HEK293 (cell line): ENCODE data around the gene SRRM5.

ENCODE experiments used
- HIC1 ChIP-seq: fragments of 450-650 bp; formaldehyde crosslinking; IDR thresholded peaks from 2 replicates; pipeline ENCODE4 v1.5.1; 2016; ENCODE audit warnings: missing biosample characterization, missing genetic modification characterization
- REST ChIP-seq: fragments of 450-650 bp; formaldehyde crosslinking; IDR thresholded peaks from 2 replicates; pipeline ENCODE4 v1.5.1; 2016; ENCODE audit warnings: missing biosample characterization, missing genetic modification characterization
- SP7 ChIP-seq: fragments of 450-650 bp; formaldehyde crosslinking; IDR thresholded peaks from 2 replicates; pipeline ENCODE4 v1.5.1; 2016; ENCODE audit warnings: missing biosample characterization, missing genetic modification characterization
- YY2 ChIP-seq: fragments of 450-650 bp; formaldehyde crosslinking; IDR thresholded peaks from 2 replicates; pipeline ENCODE4 v1.5.1; 2016; ENCODE audit warnings: missing biosample characterization, missing genetic modification characterization
- ZBTB11 ChIP-seq: fragments of 450-650 bp; formaldehyde crosslinking; conservative IDR thresholded peaks from 2 replicates; pipeline ENCODE4 v1.5.1; 2016; ENCODE audit warnings: low read depth, missing biosample characterization, missing genetic modification characterization
- ZBTB20 ChIP-seq: fragments of 450-650 bp; formaldehyde crosslinking; IDR thresholded peaks from 2 replicates; pipeline ENCODE4 v1.5.1; 2016; ENCODE audit warnings: missing biosample characterization, missing genetic modification characterization
- ZEB2 ChIP-seq: fragments of 450-650 bp; formaldehyde crosslinking; IDR thresholded peaks from 2 replicates; pipeline ENCODE4 v1.5.1; 2016; ENCODE audit warnings: missing biosample characterization, missing genetic modification characterization
- ZFHX2 ChIP-seq: fragments of 450-650 bp; formaldehyde crosslinking; conservative IDR thresholded peaks from 2 replicates; pipeline ENCODE4 v1.5.1; 2016; ENCODE audit warnings: missing biosample characterization, missing genetic modification characterization
- ZNF155 ChIP-seq: fragments of 450-650 bp; formaldehyde crosslinking; IDR thresholded peaks from 2 replicates; pipeline ENCODE4 v1.5.1; 2016; ENCODE audit warnings: missing biosample characterization, missing genetic modification characterization
- ZNF202 ChIP-seq: fragments of 450-650 bp; formaldehyde crosslinking; IDR thresholded peaks from 2 replicates; pipeline ENCODE4 v1.5.1; 2016; ENCODE audit warnings: missing biosample characterization, missing genetic modification characterization, borderline replicate concordance
- ZNF211 ChIP-seq: fragments of 450-650 bp; formaldehyde crosslinking; IDR thresholded peaks from 2 replicates; pipeline ENCODE4 v1.5.1; 2016; ENCODE audit warnings: low read depth, missing biosample characterization, missing genetic modification characterization
- ZNF223 ChIP-seq: fragments of 450-650 bp; formaldehyde crosslinking; IDR thresholded peaks from 2 replicates; pipeline ENCODE4 v1.5.1; 2016; ENCODE audit warnings: missing biosample characterization, missing genetic modification characterization
- ZNF274 ChIP-seq, 2 experiments: fragments of 200-500 bp in 1 of 2; fragments of 450-650 bp in 1 of 2; sonication (Bioruptor generic) in 1 of 2; formaldehyde crosslinking in 1 of 2; IDR thresholded peaks; 2 replicates each; pipeline versions ENCODE4 v1.5.1 to v1.6.1; 2014 to 2016; ENCODE audit warnings: borderline replicate concordance in 1 of 2, inconsistent platforms in 1 of 2, low read length in 1 of 2, missing biosample characterization in 1 of 2, missing genetic modification characterization in 1 of 2
- ZNF280C ChIP-seq: fragments of 450-650 bp; formaldehyde crosslinking; IDR thresholded peaks from 2 replicates; pipeline ENCODE4 v1.5.1; 2016; ENCODE audit warnings: missing biosample characterization, missing genetic modification characterization
- ZNF324 ChIP-seq: fragments of 450-650 bp; formaldehyde crosslinking; IDR thresholded peaks from 2 replicates; pipeline ENCODE4 v1.5.1; 2016; ENCODE audit warnings: missing biosample characterization, missing genetic modification characterization
- ZNF423 ChIP-seq: fragments of 450-650 bp; formaldehyde crosslinking; IDR thresholded peaks from 2 replicates; pipeline ENCODE4 v1.5.1; 2016; ENCODE audit warnings: missing biosample characterization, missing genetic modification characterization
- ZNF48 ChIP-seq: fragments of 450-650 bp; formaldehyde crosslinking; IDR thresholded peaks from 2 replicates; pipeline ENCODE4 v1.5.1; 2016; ENCODE audit warnings: missing biosample characterization, missing genetic modification characterization
- ZNF561 ChIP-seq: fragments of 450-650 bp; IDR thresholded peaks from 2 replicates; pipeline ENCODE4 v1.5.1; 2018; ENCODE audit warnings: missing biosample characterization, missing genetic modification characterization, borderline replicate concordance
- ZNF677 ChIP-seq: fragments of 450-650 bp; IDR thresholded peaks from 2 replicates; pipeline ENCODE4 v1.5.0; 2018; ENCODE audit warnings: missing biosample characterization, mild to moderate bottlenecking, missing genetic modification characterization, moderate library complexity
- ZNF692 ChIP-seq: fragments of 450-650 bp; formaldehyde crosslinking; IDR thresholded peaks from 2 replicates; pipeline ENCODE4 v1.5.1; 2016; ENCODE audit warnings: missing biosample characterization, missing genetic modification characterization
- ZNF701 ChIP-seq: fragments of 450-650 bp; formaldehyde crosslinking; IDR thresholded peaks from 2 replicates; pipeline ENCODE4 v1.5.1; 2016; ENCODE audit warnings: missing biosample characterization, missing genetic modification characterization
- ZXDB ChIP-seq: fragments of 450-650 bp; formaldehyde crosslinking; IDR thresholded peaks from 2 replicates; pipeline ENCODE4 v1.5.1; 2016; ENCODE audit warnings: missing biosample characterization, missing genetic modification characterization

Gene SRRM5

GRCh38 chr19:43595999-43596841 is 15.7 kb upstream of the SRRM5 start, which contains the start of the genes IRGQ and ZNF576 (continued):
- TF ChIP-seq ZBTB11 (tag by site-specific recombination) (peak; percentile 86), ZEB2 (tag by site-specific recombination) (peak; percentile 97), ZNF423 (no peak), ZNF223 (tag by site-specific recombination) (no peak), ZNF155 (tag by site-specific recombination) (no peak), ZXDB (tag by site-specific recombination) (peak; percentile 97), ZNF280C (no peak; the same call in 1 of the 2 replicates), ZNF692 (tag by site-specific recombination) (peak; percentile 89), ZNF701 (no peak), ZFHX2 (peak; percentile 99), SP7 (peak; percentile 93), ZNF561 (tag by site-specific recombination) (peak; percentile 98), REST (tag by site-specific recombination) (peak; percentile 62), ZNF677 (tag by site-specific recombination) (no peak), ZNF211 (no peak), YY2 (tag by site-specific recombination) (peak; percentile 89), ZNF274 (IDR thresholded peaks at IDR 0.05; ENCODE audit: low read length) (no peak), ZNF274 (tag by site-specific recombination; IDR thresholded peaks at IDR 0.05; ENCODE audit: borderline replicate concordance) (no peak), ZBTB20 (tag by site-specific recombination) (peak; percentile 74), ZNF324 (peak; percentile 98), HIC1 (tag by site-specific recombination) (no peak), ZNF202 (tag by site-specific recombination) (no peak), ZNF48 (tag by site-specific recombination) (no peak)
